ENCODE measurements around the gene ITGA11. TPM values are rescaled to one million over a fixed set of nuclear protein-coding genes. Genes with fewer than 3 reads are reported as not detected.

Gene ITGA11
- total RNA-seq, 1 donor from 2014 or later: not detected

- Mint-ChIP-seq H3K9me3 (ENCODE audit: low read depth) (no peaks in the 10 kb centered on the region), H3K27ac (no peak overlapping the region), H3K4me1 (ENCODE audit: low read depth) (no peaks in the 10 kb centered on the region), H3K36me3 (ENCODE audit: insufficient read depth) (no peaks in the 10 kb centered on the region), H3K4me3 (ENCODE audit: low read depth) (no peak overlapping the region), H3K27me3 (peaks cover 20% of the 10 kb centered on the region)
- no peak for DNase-seq (ENCODE audit: low spot score, unreplicated experiment)
- TF ChIP-seq CTCF (IDR thresholded peaks at IDR 0.05; ENCODE audit: unreplicated experiment): no peak
Observed at GRCh38 chr15:68321229-68321628, 110.7 kb downstream of the ITGA11 start.

GRCh38 chr15:68319997-68320396, 112.0 kb downstream of the ITGA11 start:
- DNase-seq (ENCODE audit: low spot score, unreplicated experiment): no peak
- no peaks in the 10 kb centered on the region for H3K36me3 Mint-ChIP-seq (ENCODE audit: insufficient read depth)

GRCh38 chr15:68318931-68319909, 112.7 kb downstream of the ITGA11 start:
- Mint-ChIP-seq H3K27ac (no peak overlapping the region), H3K9me3 (ENCODE audit: low read depth) (no peaks in the 10 kb centered on the region), H3K4me1 (ENCODE audit: low read depth) (no peaks in the 10 kb centered on the region), H3K36me3 (ENCODE audit: insufficient read depth) (no peaks in the 10 kb centered on the region), H3K27me3 (peaks cover 19% of the 10 kb centered on the region), H3K4me3 (ENCODE audit: low read depth) (no peak overlapping the region)
- no peak for TF ChIP-seq CTCF (IDR thresholded peaks at IDR 0.05; ENCODE audit: unreplicated experiment)
- no peak for DNase-seq (ENCODE audit: low spot score, unreplicated experiment)

More at GRCh38 chr15:68319997-68320396, 112.0 kb downstream of the ITGA11 start:
- no peak overlapping the region for H3K27ac Mint-ChIP-seq
- TF ChIP-seq CTCF (IDR thresholded peaks at IDR 0.05; ENCODE audit: unreplicated experiment): no peak
- no peaks in the 10 kb centered on the region for H3K9me3 Mint-ChIP-seq (ENCODE audit: low read depth)
- H3K27me3 Mint-ChIP-seq: peaks cover 18% of the 10 kb centered on the region
- H3K4me1 Mint-ChIP-seq (ENCODE audit: low read depth): no peaks in the 10 kb centered on the region
- no peak overlapping the region for H3K4me3 Mint-ChIP-seq (ENCODE audit: low read depth)

GRCh38 chr15:68318008-68318835, 113.7 kb downstream of the ITGA11 start:
- no peak for TF ChIP-seq CTCF (IDR thresholded peaks at IDR 0.05; ENCODE audit: unreplicated experiment)
- DNase-seq (ENCODE audit: low spot score, unreplicated experiment): no peak
- no peaks in the 10 kb centered on the region for H3K36me3 Mint-ChIP-seq (ENCODE audit: insufficient read depth)
- no peak overlapping the region for H3K27ac Mint-ChIP-seq
- peaks cover 15% of the 10 kb centered on the region for H3K27me3 Mint-ChIP-seq
- no peak overlapping the region for H3K4me3 Mint-ChIP-seq (ENCODE audit: low read depth)
- H3K4me1 Mint-ChIP-seq (ENCODE audit: low read depth): no peaks in the 10 kb centered on the region
- H3K9me3 Mint-ChIP-seq (ENCODE audit: low read depth): no peaks in the 10 kb centered on the region
